H1 (cell line): ENCODE results near the gene RPLP2.
A peak's percentile ranks its signal among the peaks of the same experiment; 100 is the strongest.

Source experiments
- BRCA1 ChIP-seq: IDR thresholded peaks from 2 replicates; pipeline ENCODE4 v1.6.1; 2012; ENCODE audit warnings: low read depth, low read length, improper control_type of control experiment
- EZH2 ChIP-seq: fragments of 200-600 bp; sonication (generic); IDR thresholded peaks from 2 replicates; pipeline ENCODE4 v1.7.1; 2012; ENCODE audit warnings: low read depth, mild to moderate bottlenecking, moderate library complexity, low read length, inconsistent platforms; ENCODE audit not compliant: severe bottlenecking
- GABPA ChIP-seq: IDR thresholded peaks from 2 replicates; pipeline ENCODE4 v1.6.1; 2011; ENCODE audit warnings: mild to moderate bottlenecking, low read length, moderate library complexity, borderline replicate concordance; ENCODE audit not compliant: insufficient read depth
- HDAC2 ChIP-seq, 2 experiments: fragments of 300-600 bp in 1 of 2; sonication (generic) in 1 of 2; IDR thresholded peaks; 2 replicates each; pipeline ENCODE4 v1.6.1; 2011 to 2012; ENCODE audit warnings: low read depth in 2 of 2, low read length in 2 of 2, mild to moderate bottlenecking in 2 of 2, moderate library complexity in 2 of 2, borderline replicate concordance in 1 of 2, inconsistent platforms in 1 of 2
- MAFK ChIP-seq: IDR thresholded peaks from 2 replicates; pipeline ENCODE4 v1.6.1; 2012; ENCODE audit warnings: low read depth, mild to moderate bottlenecking, improper control_type of control experiment, low read length
- POLR2AphosphoS5 ChIP-seq: IDR thresholded peaks from 2 replicates; pipeline ENCODE4 v1.6.1; 2011; ENCODE audit warnings: low read depth, low read length
- RNF2 ChIP-seq: fragments of 200-900, 300-1000 bp; sonication (generic); IDR thresholded peaks from 2 replicates; pipeline ENCODE4 v1.7.1; 2016; ENCODE audit warnings: borderline replicate concordance, low read depth, mild to moderate bottlenecking, antibody characterized with exemption, low read length; ENCODE audit not compliant: poor library complexity, severe bottlenecking; ENCODE audit errors: missing control alignments
- SP2 ChIP-seq: IDR thresholded peaks from 2 replicates; pipeline ENCODE4 v1.6.1; 2012; ENCODE audit warnings: mild to moderate bottlenecking, low read length, inconsistent platforms
- TAF1 ChIP-seq: IDR thresholded peaks from 2 replicates; pipeline ENCODE4 v1.6.1; 2011; ENCODE audit warnings: mild to moderate bottlenecking, low read depth, low read length
- TEAD4 ChIP-seq: IDR thresholded peaks from 2 replicates; pipeline ENCODE4 v1.6.1; 2012; ENCODE audit warnings: low read depth, low read length, inconsistent platforms, mixed read lengths
- ZNF274 ChIP-seq: IDR thresholded peaks from 2 replicates; pipeline ENCODE4 v1.7.0; 2012; ENCODE audit warnings: low read length, borderline replicate concordance; ENCODE audit errors: extremely low read depth
- TF ChIP-seq, protein P1 (sequence below), 3 experiments: IDR thresholded peaks; 1 replicate in 2 of 3; 2 replicates in 1 of 3; pipeline versions ENCODE4 v1.5.1 to v1.6.1; 2011; ENCODE audit warnings: low read length in 3 of 3, mild to moderate bottlenecking in 3 of 3, inconsistent platforms in 2 of 3, low read depth in 1 of 3, moderate library complexity in 1 of 3; ENCODE audit not compliant: insufficient read depth in 1 of 3; ENCODE audit errors: control extremely low read depth in 1 of 3

DNA sequence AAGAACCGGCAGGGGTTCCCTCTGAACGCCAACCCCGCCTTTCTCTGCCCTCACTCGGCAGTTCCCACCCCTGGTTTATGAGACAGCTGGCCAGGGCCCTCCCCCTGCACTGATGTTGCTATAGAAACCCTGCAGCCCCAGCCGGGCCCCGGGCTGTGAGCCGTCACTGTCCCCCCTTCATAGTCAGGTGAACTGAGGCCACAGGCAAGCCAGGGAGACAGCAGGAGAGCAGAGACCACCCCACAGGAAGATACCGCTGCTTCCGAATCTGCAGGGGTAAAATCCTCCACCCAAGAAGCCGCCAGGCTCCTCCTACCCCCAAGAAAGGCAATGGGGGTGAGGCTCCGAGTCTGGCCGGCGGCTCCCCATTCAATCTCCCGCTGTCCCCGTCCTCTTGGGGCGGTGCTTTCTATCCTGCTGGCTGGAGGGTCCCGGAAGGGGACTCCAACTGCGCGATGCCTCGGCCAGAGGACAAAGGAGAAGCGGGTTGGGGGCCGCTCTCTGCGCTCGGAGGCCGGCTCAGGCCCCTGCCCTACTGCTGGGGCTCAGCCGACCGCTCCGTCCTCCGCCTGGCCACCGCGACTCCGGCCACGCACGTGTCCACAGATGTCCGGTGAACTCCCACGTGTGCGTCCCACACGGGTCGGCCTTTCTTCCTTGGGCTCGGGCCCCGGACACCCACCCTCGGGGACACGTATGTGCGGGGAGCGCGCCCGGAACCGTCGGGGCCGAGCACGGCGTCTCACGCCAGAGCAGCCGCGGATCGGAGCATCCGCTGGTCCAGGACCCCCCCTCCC lies 12.3 kb upstream of the RPLP2 start:
- peak; percentile 6; the same call in 1 of the 2 replicates for TF ChIP-seq POLR2AphosphoS5
- TF ChIP-seq MAFK = no peak
- no peak for TF ChIP-seq BRCA1
- no peak for TF ChIP-seq TEAD4
- TF ChIP-seq RNF2 = no peak
- TF ChIP-seq, protein P1, sequence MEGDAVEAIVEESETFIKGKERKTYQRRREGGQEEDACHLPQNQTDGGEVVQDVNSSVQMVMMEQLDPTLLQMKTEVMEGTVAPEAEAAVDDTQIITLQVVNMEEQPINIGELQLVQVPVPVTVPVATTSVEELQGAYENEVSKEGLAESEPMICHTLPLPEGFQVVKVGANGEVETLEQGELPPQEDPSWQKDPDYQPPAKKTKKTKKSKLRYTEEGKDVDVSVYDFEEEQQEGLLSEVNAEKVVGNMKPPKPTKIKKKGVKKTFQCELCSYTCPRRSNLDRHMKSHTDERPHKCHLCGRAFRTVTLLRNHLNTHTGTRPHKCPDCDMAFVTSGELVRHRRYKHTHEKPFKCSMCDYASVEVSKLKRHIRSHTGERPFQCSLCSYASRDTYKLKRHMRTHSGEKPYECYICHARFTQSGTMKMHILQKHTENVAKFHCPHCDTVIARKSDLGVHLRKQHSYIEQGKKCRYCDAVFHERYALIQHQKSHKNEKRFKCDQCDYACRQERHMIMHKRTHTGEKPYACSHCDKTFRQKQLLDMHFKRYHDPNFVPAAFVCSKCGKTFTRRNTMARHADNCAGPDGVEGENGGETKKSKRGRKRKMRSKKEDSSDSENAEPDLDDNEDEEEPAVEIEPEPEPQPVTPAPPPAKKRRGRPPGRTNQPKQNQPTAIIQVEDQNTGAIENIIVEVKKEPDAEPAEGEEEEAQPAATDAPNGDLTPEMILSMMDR (IDR thresholded peaks at IDR 0.05; ENCODE audit: control extremely low read depth in 1 of 3, insufficient read depth in 1 of 3, low read depth in 1 of 3, low read length in 3 of 3) = no peak
- TF ChIP-seq HDAC2 (IDR thresholded peaks at IDR 0.05; ENCODE audit: borderline replicate concordance in 1 of 2, low read depth in 2 of 2, low read length in 2 of 2) = no peak; a peak in 1 of 4 replicates
- no peak for TF ChIP-seq SP2
- no peak for TF ChIP-seq GABPA
- no peak; the same call in 1 of the 2 replicates for TF ChIP-seq TAF1
- TF ChIP-seq EZH2 = no peak
- no peak for TF ChIP-seq ZNF274
